SK-N-SH treated with all-trans-retinoic acid at 6 μM for 48 hours (cell line): ENCODE measurements around the gene ZNF546.

Source experiments
- ARNTL ChIP-seq: fragments of 450-650 bp; formaldehyde crosslinking; IDR thresholded peaks from 2 replicates; pipeline ENCODE4 v1.5.0; 2020; ENCODE audit warnings: low read depth, mild to moderate bottlenecking, moderate library complexity, borderline replicate concordance
- TOX ChIP-seq: fragments of 250-450 bp; sonication (Bioruptor Pico); IDR thresholded peaks from 2 replicates; pipeline ENCODE4 v1.8.0; 2021; ENCODE audit warnings: mild to moderate bottlenecking, moderate library complexity, borderline replicate concordance
- ZFP30 ChIP-seq: fragments of 450-650 bp; formaldehyde crosslinking; IDR thresholded peaks from 2 replicates; pipeline ENCODE4 v1.5.0; 2022; ENCODE audit warnings: mild to moderate bottlenecking, moderate library complexity
- TF ChIP-seq, protein P1 (sequence below): fragments of 250-450 bp; sonication (Bioruptor Pico); IDR thresholded peaks from 2 replicates; pipeline ENCODE4 v1.8.0; 2020; ENCODE audit warnings: mild to moderate bottlenecking, moderate library complexity, borderline replicate concordance

DNA sequence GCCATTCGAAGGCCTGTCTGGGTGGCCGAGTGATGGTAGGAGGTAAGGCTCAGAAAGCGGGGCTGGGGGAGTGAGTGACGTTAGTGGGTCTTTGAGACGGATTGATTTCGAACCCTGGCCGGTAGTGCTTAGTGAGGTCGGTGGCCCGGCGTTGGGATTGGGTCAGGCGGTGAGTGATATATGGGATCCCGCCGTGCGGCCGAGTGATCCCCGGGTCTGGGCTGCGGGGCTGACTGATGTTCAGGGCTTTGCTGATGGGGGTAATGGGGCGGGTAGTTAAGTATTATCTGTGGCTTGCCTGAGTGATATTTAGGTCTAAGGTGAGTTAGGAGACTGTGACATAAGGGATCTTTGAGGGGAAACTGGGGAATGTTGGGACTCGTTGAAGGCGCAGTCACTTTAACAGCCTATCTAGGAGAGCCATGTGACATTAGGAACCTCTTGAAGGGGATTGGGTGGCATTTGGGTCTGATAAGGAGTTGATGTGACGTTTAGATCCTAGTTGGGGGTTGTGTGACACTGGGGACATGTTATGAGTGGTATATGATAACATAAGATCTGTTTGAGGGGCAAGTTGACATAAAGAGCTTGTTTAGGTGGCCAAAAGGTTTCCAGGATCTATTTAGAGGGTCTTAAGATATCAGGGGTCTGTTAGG lies 25.4 kb upstream of the ZNF546 start:
- TF ChIP-seq TOX (CRISPR knock-in tag) (no peak), ARNTL (CRISPR knock-in tag) (no peak), ZFP30 (CRISPR knock-in tag) (no peak)
- TF ChIP-seq, protein P1, sequence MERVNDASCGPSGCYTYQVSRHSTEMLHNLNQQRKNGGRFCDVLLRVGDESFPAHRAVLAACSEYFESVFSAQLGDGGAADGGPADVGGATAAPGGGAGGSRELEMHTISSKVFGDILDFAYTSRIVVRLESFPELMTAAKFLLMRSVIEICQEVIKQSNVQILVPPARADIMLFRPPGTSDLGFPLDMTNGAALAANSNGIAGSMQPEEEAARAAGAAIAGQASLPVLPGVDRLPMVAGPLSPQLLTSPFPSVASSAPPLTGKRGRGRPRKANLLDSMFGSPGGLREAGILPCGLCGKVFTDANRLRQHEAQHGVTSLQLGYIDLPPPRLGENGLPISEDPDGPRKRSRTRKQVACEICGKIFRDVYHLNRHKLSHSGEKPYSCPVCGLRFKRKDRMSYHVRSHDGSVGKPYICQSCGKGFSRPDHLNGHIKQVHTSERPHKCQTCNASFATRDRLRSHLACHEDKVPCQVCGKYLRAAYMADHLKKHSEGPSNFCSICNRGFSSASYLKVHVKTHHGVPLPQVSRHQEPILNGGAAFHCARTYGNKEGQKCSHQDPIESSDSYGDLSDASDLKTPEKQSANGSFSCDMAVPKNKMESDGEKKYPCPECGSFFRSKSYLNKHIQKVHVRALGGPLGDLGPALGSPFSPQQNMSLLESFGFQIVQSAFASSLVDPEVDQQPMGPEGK (CRISPR knock-in tag), result no peak
